Right cardiac atrium (tissue), 5 donors: ENCODE measurements around the gene STC2. TPM values are rescaled to one million over a fixed set of nuclear protein-coding genes. Genes with fewer than 3 reads are reported as not detected.

Experiments used
- ATAC-seq, 2 donors: fragments of 200-7000 bp; cut with Tn5 transposase; one replicate each; pipeline versions ENCODE4 v1.8.0 to v1.9.1; 2020; ENCODE audit warnings: moderate library complexity in 2 of 2, mild to moderate bottlenecking in 1 of 2
- DNase-seq, 3 donors: peaks; one replicate each; pipeline ENCODE4 v3.0.0-alpha.2; 2020
- H3K27ac ChIP-seq: one replicate; pipeline ENCODE4 v1.5.1; 2013; ENCODE audit warnings: mild to moderate bottlenecking, low read length, control low read depth, moderate library complexity
- H3K27me3 ChIP-seq: one replicate; pipeline ENCODE4 v1.6.1; 2013; ENCODE audit not compliant: control insufficient read depth, insufficient read depth
- H3K4me1 ChIP-seq: one replicate; pipeline ENCODE4 v1.6.1; 2013; ENCODE audit warnings: low read length; ENCODE audit not compliant: control insufficient read depth, insufficient read depth
- H3K4me3 ChIP-seq: one replicate; pipeline ENCODE4 v1.5.1; 2013; ENCODE audit warnings: low read length, control low read depth
- H3K9me3 ChIP-seq: one replicate; pipeline ENCODE4 v1.6.1; 2013; ENCODE audit warnings: low read length; ENCODE audit not compliant: control insufficient read depth
- whole genome bisulfite sequencing: extraction: QIAGEN DNeasy Blood & Tissue Kit; methylation state at CpG from one replicate; pipeline ENCODE4 v1.1.7; 2013; 5-methylcytosine and 5-hydroxymethylcytosine counted together
- intact Hi-C, 4 donors: fragments of 100-400 bp; cut with DNase I; formaldehyde crosslinking; loops; one replicate each; pipeline versions ENCODE4 v1.11.0 to v1.14.0; 2022 to 2023
- polyA plus RNA-seq: library from polyadenylated mRNA; stranded (reverse); fragments of 200-250 nt; gene quantifications from one replicate; pipeline ENCODE4 v1.2.3, GENCODE V29; 2013
- total RNA-seq, 4 donors: library from RNA; stranded (reverse); fragmentation: NEBNext Ultra II Directional; extraction: Animal tissue kit (Norgen Biotek cat#: 25700); gene quantifications; one replicate each; pipeline ENCODE4 v1.2.1, GENCODE V29; 2021
- donor health status: healthy with polysubstance abuse.
- donor health status: DM: no; HTN: yes; CAD: no.
- donor health status: DM: no; HTN: no; CAD: no.
- donor health status: DM: no; HTN: yes; CAD: no; lungs with severe emphysema.
- donor health status: DM: yes; HTN: yes; CAD: no.

STC2 gene
- total and polyA plus RNA-seq, 5 donors, result 9.4 to 13.0 (median 11.7) TPM

DNA sequence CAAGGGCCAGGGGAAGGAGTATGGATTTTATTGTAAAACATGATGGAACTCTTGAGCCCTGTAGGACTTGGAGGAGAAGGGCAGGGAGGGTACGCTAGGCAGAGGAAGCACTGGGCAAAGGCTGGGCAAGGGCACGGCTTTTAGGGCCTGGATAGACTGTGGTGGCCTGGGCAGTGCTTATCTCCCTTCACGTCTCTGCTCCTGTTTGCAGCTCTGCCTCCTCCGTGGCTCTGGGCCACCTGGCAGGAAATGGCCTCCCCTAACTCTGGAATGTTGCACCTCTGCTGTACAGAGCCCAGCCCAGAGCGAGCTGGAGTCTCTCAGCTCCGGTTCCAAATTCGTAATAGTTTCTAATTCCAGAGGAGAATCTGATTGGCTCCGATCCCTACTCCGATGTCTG is 12.2 kb upstream of the STC2 start:
- no peaks in the 10 kb centered on the region for H3K9me3 ChIP-seq
- H3K27me3 ChIP-seq, result no peaks in the 10 kb centered on the region
- DNase-seq, result no peak
- H3K27ac ChIP-seq, result no peak overlapping the region
- ATAC-seq, result peak in 1 of 2 donors; percentile 29
- intact Hi-C loops, result loop anchor here in 1 of 4 donors (10.0 kb wide), 1 partner anchor 234 kb away; no protein-coding TSS in a partner anchor
- H3K4me1 ChIP-seq, result no peaks in the 10 kb centered on the region
- no peak overlapping the region for H3K4me3 ChIP-seq
- 62% methylated on average over 9 of the region's 9 CpGs for WGBS

DNA sequence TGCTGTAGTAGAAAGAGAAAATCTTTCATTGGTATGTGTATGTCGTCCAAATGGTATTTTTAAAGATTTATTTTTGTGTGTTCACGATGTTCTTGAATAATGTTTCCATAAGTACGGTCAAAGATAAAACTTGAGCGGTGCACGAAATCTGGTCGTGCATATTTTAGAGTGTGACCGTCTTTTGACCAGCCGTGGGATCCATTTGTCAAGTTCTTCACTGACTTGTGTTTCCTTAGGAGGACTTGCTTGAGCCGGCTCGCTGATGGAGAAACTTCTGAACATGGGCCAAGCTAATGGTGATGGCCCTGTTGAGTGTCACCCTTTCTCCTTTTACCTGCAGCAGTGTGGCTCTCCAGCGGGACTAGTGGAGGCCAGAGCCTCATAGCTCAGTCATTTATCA is 11.1 kb upstream of the STC2 start:
- WGBS, result 82% methylated on average over 11 of the region's 11 CpGs
- H3K9me3 ChIP-seq, result no peaks in the 10 kb centered on the region
- H3K4me1 ChIP-seq, result no peaks in the 10 kb centered on the region
- no peak overlapping the region for H3K4me3 ChIP-seq
- DNase-seq (no peak), ATAC-seq (no peak)
- no peaks in the 10 kb centered on the region for H3K27me3 ChIP-seq
- intact Hi-C loops, result loop anchor here in 1 of 4 donors (10.0 kb wide), 1 partner anchor 106 kb away; no protein-coding TSS in a partner anchor
- H3K27ac ChIP-seq, result no peak overlapping the region

DNA sequence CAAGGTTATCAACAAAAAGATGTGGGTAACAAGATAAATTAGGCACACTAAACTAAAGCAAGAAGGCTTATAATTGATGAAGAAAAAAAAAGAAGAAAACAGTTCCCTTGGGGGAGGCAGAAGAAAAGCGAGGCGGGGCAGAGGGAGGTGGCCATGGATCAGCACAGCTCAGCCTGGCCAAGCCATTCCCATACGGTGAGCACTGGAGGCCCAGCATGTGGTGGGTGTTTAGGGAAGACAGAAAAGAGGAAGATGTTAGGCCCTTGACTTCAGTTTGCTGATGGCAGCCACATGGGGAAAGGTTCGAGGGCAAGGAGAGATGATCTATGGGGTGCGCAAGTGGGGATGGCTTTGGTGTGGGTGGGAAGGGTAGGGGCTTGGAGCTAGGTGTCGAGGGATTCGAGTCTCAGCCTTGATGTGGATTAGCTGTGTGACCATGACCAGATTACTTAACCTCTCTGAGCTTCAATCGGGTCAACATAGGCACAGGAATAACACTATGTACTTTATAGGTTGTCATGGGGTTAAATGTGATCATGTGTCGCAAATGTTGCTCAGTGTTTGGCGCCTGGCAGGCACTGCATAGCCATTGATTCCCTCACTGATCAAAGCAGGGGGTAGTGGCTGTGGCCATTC is 10.3 kb upstream of the STC2 start:
- Histone ChIP-seq H3K4me3 (no peak overlapping the region), H3K27ac (no peak overlapping the region), H3K27me3 (no peaks in the 10 kb centered on the region), H3K9me3 (no peaks in the 10 kb centered on the region), H3K4me1 (no peaks in the 10 kb centered on the region)
- DNase-seq, result no peak
- 87% methylated on average over 10 of the region's 10 CpGs for WGBS
- intact Hi-C loops, result loop anchor here in 1 of 4 donors (10.0 kb wide), 1 partner anchor 106 kb away; no protein-coding TSS in a partner anchor
- no peak for ATAC-seq

DNA sequence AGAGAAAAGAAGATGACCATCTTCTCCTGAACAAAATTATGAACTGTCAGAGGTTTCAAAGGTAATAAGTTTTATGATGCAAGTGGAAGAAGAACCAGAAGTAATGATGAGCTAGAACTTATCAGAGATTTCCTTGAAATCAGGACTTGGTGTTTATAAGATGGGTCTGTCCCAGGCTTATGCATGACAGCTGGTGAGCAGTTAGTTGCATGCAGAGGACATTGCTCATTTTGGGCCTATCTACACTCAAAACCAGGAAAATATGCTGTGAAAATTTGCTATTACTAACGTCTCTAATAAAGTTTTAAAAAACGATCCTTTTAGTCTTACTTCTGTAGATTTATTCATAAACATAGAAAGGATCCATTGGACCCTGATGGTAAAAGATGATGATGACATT is 6.6 kb upstream of the STC2 start:
- Histone ChIP-seq H3K4me3 (no peak overlapping the region), H3K27ac (no peak overlapping the region), H3K4me1 (no peaks in the 10 kb centered on the region), H3K9me3 (no peaks in the 10 kb centered on the region), H3K27me3 (no peaks in the 10 kb centered on the region)
- WGBS, result 77% methylated on average over 2 of the region's 2 CpGs
- intact Hi-C loops, result loop anchor here in 1 of 4 donors (10.0 kb wide), 1 partner anchor 110 kb away; no protein-coding TSS in a partner anchor
- DNase-seq, result no peak
- ATAC-seq, result no peak

DNA sequence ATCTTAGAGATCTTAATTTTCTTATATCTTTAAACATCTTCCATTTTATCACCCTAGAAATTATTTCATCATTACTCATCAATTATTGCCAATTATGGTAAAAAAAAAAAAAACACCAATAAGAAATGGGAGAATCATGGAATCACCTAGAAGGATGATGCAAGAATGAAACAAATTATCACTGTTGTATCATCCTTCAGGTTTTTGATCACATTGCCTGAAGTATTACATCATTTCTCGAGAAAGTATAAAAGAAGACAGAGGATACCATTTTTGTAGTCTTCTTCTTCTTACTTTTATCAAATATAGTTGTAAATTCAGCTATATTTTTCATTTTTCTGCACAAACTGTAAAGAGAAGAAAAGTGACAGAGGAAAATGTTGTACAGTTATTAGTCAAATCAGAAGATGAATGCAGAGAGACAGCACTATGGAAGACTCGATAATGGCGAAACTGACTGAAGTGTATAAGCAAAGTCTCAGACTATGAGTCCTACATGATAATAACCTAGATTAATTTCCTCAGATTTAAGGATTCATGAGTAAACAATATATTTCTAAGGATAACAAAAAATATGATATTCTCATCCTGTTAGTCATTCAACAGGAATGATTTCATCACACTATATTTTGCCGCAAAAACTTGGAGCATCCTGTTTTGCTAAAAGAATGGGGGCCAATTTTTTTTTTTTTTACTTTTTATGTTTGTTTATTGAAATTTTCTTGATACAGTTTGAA is 5.9 kb upstream of the STC2 start:
- 79% methylated on average over 4 of the region's 4 CpGs for WGBS
- intact Hi-C loops, result loop anchor here in 2 of 4 donors (2.0 to 10.0 kb wide), 2 partner anchors 39 to 111 kb away; no protein-coding TSS in a partner anchor
- no peak overlapping the region for H3K27ac ChIP-seq
- H3K4me3 ChIP-seq, result no peak overlapping the region
- DNase-seq, result no peak
- no peaks in the 10 kb centered on the region for H3K9me3 ChIP-seq
- H3K27me3 ChIP-seq, result no peaks in the 10 kb centered on the region
- no peaks in the 10 kb centered on the region for H3K4me1 ChIP-seq
- ATAC-seq, result no peak

DNA sequence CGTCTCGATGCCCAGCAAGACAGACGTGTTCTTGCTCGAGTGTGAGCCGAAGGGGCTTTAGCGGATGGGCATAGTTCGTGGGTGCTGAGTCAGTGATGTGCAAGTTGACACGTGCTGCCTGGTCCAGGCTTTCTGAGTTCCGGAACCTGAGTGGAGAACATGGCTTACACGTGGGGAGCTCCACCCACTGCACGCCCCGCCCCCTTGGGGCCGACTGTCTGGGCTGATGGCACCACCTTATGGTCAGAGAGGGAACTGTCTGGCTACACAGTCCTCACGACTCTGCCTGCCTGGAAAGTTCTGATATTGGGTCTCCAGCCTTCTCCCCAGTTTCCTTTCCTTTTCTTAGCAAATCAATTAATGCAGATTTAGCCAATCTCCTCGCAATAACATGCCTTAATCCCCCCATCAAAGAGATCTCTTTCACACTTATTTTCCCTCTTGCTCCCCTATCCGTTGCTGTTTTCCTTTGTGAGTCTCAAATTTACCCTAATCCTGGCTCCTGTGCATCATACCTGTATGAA is 3.8 kb upstream of the STC2 start:
- no peak overlapping the region for H3K27ac ChIP-seq
- H3K27me3 ChIP-seq, result no peaks in the 10 kb centered on the region
- intact Hi-C loops, result loop anchor here (2.0 to 10.0 kb wide), 2 partner anchors 37 to 113 kb away; no protein-coding TSS in a partner anchor
- WGBS, result 39% methylated on average over 16 of the region's 16 CpGs
- DNase-seq (peak; percentile 89 to 96 (median 94)), ATAC-seq (peak; percentile 82 to 83)
- H3K4me1 ChIP-seq, result peaks cover 3% of the 10 kb centered on the region
- H3K9me3 ChIP-seq, result no peaks in the 10 kb centered on the region
- H3K4me3 ChIP-seq, result no peak overlapping the region

DNA sequence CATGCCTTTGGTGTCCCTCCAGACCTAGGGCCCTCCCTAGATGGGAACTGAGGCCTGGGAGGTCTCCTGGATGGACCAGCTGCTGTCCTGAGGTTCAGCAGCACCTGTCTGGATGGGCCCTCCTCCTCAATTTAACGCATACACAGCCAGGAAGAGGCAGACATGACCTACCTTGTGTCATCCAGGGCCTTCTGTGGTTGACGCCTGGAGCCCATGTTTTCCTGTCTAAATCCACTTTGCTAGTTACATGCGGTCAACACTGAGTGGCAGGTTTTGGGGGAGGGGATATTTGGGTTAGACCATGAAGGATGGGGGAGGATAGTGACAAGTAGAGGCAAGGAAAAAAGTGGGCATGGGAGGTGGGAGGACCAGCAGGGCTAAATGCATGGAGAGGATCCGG is 3.1 kb upstream of the STC2 start:
- ATAC-seq (no peak), DNase-seq (no peak)
- WGBS, result 93% methylated on average over 4 of the region's 4 CpGs
- H3K27ac ChIP-seq, result no peak overlapping the region
- H3K4me1 ChIP-seq, result peaks cover 3% of the 10 kb centered on the region
- no peaks in the 10 kb centered on the region for H3K27me3 ChIP-seq
- H3K4me3 ChIP-seq, result no peak overlapping the region
- no peaks in the 10 kb centered on the region for H3K9me3 ChIP-seq
- intact Hi-C loops, result loop anchor here in 3 of 4 donors (2.0 to 10.0 kb wide), 2 partner anchors 36 to 114 kb away; no protein-coding TSS in a partner anchor

DNA sequence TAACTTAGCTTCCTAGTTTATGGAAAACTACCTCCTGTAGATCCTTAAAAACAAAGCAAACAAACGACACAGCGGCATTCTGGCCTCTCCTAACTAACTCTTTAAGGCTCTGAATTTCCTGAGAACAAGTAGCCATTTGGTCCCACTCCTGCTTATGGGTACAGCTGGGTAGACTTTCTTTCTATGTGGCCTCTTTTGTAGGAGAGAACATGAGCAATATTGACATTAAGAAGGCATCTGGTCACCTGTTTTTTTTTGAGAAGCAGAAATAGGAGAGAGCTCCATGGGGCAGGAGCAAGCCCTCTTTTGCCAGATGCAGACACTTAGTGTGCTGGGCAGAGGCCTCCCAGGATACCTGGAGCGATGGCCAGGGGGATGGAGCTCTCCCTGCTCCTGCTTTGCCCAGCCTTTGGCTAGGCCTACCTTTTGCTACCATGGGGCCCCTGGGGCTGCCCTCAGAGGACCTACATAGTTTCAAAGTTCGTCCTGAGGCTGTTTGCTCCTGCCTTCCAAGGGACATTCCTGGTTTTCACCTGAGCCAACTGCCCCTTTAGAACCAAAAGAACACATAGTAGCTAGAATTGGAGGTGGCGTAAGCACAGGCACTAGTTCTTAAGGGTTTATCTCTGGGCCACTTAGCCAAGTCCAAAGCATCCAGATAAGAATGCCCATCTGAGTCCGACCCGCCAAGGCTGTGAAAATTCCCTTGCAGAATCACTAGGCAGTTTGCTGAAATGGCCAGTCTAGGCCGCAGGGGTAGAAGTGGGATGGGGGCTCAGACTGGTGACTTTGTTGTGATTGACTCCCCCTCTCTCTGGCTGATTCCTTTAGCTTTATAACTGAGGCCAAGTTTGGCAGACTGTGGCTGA is 2.4 kb upstream of the STC2 start:
- intact Hi-C loops, result loop anchor here in 3 of 4 donors (2.0 to 10.0 kb wide), 2 partner anchors 36 to 114 kb away; no protein-coding TSS in a partner anchor
- Histone ChIP-seq H3K27ac (peak overlapping the region; percentile 28), H3K4me3 (no peak overlapping the region), H3K9me3 (no peaks in the 10 kb centered on the region), H3K27me3 (no peaks in the 10 kb centered on the region), H3K4me1 (peaks cover 3% of the 10 kb centered on the region)
- DNase-seq (no peak), ATAC-seq (no peak)
- WGBS, result 77% methylated on average over 8 of the region's 8 CpGs

DNA sequence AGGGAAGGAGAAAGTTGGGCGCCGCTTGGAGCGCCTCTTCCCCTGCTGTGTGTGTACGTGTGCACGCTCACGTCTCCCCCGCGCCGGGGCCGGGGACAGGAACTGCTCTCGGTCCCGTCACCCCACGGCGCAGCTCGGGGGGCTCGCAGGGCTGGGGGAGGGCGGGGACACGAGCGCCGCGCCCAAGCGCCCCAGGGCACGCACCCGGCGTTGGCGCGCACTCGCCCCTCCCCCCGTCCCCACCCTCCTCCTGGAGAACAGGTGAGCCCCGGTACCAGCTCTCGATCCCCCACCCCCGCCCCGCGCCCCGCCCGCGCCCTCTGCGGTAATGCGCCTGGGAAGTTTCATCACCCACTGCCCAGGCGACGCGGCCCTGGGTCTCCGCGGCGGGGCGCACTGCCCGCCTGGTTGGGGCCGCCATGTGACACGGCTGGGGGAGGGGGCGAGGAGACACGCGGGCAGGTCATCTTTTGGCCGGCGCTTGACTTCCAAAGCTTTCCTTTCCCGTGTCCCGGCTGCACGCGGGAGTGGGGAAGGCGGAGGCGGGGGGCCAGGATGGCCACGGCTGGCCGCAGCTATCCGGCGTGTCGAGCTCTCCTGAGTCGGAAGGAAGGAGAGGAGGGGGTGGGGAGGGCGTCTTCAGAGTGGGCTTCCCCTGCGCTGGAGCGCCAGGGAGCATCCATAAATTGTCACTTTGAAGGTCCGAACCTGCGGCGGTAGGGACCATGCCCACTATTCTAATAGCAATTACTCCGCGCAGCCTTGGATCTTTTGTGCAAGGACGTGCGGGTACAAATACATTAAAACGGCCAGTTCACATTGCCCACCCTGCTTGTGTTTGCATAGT is 1.5 kb upstream of the STC2 start:
- DNase-seq (peak in 1 of 3 donors; percentile 73), ATAC-seq (peak; percentile 6 to 7)
- Histone ChIP-seq H3K27me3 (no peaks in the 10 kb centered on the region), H3K9me3 (no peaks in the 10 kb centered on the region), H3K4me1 (peaks cover 5% of the 10 kb centered on the region), H3K4me3 (peak overlapping the region; percentile 67), H3K27ac (peak overlapping the region; percentile 10)
- intact Hi-C loops, result loop anchor here in 3 of 4 donors (2.0 to 10.0 kb wide), 2 partner anchors 35 to 115 kb away; no protein-coding TSS in a partner anchor
- WGBS, result 9% methylated on average over 77 of the region's 77 CpGs
